ENCODE results near the gene PLXND1.
A peak's percentile ranks its signal among the peaks of the same experiment; 100 is the strongest.
"Not testable (repeated sequence)": the region's sequence is repeated elsewhere in the genome, so short reads cannot be mapped to it uniquely, and the experiment has no call there.

Gene PLXND1

DNA sequence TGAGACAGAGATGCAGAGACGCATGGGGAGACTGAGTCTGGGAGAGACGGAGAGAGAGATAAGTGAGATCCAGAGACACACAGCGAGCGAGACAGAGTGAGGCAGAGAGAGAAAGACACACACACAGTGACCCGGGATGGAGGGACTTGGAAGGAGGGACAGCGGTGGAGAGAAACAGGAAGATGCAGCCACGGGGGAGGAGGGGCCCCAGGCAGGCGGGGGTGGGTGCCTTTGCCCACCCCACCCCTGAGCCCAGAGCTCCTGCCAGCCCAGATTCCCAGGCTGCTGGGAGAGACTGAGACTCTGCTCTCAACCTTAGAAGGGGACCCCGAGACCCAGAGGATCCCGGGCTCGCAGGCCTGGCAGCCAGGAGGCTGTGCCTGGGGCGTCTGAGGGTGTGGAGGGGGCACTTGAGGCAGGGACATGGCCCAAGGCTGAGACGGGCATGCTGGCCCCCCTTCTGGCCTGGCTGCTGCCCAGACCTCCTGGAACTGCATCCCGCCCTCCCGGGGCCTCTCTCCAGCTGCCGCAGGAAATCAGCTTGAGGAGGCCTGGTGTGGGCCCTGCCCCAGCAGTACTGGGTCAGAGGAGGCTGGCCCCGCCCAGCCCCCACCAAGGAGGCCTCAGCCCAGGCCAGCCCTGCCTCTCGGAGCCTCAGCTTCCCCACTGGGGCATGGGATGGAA lies 45.4 kb downstream of the PLXND1 start:
- peak; percentile 69 for DNase-seq

DNA sequence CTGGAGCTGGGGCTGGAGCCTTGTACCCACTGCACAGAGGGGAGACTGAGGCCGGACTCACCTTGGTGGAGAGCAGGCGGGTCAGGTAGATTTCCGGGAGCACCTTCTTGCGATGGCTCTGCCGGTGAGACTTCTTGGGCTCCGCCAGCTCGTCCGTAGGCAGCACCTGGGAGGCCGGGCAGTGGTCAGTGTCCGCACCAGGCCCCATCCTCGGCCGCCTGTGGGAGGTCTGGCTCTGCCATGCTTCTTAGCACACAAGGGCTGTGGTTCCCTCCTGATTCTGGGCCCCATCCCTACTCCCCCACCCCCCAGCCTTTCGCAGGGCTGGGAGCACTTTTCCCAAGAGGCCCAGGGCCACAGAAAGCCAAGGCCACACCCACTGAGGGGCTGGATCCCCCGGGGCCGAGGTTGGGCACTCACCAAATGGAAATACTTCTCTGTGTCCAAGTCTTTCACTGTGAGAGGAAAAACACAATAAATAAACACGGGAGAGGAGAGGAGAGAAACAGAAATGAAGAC lies 46.1 kb downstream of the PLXND1 start:
- peak; percentile 70 for DNase-seq

DNA sequence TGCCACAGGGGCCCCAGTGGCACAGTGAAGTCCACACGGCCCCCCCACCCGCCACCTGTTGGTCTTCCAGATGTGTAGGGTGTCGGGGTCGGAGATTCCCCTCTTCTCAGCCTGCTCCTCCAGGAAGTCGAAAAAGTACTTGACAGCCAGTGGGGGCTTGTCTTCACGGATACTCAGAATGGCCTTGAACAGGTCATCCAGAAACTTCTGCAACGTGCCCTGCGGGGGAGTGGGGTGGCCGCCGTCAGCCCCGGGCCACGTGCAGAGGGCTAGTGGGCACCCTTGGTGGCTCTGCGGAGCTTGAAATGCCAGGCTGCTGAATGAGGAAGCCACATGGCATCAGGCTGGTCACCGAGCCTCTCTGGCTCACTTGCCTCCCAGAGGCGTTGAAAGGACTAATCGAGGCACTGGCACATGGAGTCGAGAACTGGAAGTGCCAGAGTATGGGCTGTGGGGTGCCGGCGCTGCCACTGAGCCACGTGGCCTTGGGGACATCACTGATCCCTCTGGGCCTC lies 46.9 kb downstream of the PLXND1 start:
- no peak for DNase-seq

DNA sequence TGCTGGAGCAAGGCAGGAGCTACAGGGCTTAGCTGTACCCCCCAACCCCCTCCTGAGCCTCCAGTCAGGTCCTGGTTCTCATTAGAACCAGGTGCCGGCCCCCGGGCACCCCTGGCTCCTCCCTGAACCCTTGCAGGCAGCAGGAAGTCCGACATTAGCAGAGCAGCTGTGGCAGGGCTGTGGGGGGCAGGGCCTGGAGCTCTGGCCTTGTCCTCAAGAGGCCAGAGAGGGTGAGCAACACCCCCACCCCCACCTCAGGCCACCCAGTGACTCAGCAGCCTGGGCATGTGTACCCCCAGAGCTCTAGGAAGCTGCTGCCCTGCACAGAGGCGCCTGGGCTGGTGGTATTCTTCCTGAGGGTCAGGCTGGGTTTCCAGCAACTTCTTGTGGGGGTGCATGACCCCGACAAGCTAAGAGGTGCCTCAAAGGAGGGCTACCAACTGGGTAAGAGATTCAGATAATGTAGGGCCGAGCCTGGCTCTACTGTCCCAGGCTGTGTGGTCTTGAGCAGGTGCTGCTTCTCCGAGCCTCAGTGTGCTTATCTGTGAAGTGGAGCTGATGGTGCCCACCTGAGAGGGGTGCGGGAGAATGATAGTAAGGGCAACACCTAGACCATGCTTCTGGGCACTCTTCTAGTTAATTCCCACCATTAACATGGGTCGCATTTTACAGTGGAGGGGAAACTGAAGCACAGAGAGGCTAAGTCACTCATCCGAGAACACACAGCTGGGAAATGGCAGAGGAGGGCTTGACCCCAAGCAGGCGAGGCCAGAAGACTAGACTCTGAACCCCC lies 47.5 kb downstream of the PLXND1 start:
- peak; percentile 63 for DNase-seq

DNA sequence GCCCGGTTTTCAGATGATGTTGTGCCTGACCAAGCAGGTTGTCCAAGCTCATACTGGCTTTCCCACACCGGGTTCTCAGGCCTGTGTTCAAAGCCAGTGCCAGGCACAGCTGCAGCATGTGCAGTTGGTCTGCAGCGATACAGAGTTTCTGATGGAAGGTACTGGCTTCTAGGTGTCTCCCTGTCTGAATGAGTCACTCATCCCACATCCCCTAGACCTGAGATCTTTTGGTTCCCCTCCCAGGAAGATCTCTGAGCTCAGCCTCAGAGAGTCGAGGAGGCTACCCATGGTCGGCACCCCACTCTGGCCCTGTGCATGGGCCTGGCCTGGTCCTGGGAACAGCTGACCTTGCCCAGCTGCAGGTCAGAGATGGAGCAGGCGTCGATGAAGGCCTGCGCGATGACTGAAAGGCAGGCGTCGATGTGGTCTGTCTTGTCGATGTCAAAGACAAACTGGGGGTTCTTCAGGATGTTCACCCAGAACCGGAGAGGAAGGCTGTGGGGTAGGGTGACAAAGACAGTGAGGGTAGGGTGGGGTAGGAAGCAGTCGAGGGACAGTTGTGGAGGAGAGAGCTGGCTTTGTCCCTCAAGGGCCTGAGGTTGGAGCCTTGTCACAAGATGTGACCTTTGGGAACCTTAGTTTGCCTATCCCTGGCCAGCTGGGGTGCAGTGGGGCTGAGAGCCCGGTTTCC lies 48.2 kb downstream of the PLXND1 start:
- DNase-seq: peak; percentile 15

DNA sequence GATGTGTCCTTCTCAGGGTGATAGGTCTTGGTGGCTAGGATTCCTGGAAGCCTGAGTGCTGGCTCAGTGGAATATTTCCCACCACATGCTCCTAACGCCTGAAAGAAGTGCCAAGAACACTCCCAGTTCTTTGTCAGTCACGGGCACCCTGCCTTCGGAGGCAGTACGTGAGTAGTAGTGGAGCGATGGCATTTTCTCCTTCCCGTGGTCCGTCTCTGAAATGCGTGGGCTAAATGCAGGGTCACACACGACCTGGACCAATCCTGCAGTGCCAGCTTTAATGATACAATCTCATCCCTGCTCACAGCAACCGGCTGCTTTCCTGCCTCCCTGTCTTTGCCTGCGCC lies 49.0 kb downstream of the PLXND1 start:
- no peak for DNase-seq

DNA sequence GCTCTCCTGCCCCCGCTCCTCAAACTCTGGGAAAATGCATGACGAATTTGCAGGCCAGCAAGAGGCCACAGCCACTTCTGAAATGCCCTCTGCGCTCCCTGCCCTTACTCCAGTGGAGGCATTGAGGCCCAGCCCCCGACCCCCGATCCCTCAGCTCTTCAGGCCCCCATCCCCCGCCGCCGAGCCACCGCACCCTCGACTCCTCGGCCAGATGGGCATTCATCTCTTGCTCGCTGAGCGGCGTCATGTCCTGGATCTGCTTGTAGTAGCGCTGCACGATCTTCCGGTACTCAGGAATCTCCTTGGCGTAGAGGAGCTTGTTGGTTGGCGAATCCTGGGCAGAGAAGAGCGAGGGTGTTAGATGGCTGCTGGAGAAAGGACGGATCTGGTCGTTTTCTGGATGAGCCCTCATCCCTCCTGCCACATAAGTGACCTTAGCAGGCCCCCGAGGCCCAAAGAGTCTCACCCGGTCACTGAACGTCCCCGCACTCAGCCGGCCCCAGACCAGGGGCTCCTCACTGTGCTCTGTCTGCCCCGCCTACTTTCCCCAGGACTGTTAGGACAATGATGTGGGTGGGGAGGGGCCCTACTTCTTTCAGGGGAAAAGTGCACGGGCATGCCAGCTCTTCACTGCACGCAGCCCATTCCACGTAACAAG lies 49.5 kb downstream of the PLXND1 start:
- DNase-seq: no peak

DNA sequence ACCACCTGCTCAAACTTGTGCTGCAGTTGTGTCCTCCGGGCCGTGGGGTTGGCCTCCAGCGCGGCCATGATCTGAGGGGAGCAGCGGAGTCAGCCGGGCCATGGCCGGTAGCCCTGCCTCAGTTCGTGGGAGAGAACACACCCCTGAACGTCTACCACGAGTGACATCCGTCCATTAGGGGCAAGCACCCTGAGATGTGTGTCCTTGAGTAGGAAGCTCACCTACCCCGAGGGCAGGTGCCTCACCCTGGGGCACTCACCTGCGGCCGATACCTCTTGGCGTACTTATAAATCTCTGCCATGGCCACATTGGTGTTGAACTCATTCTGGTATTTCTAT lies 50.1 kb downstream of the PLXND1 start:
- DNase-seq: no peak

DNA sequence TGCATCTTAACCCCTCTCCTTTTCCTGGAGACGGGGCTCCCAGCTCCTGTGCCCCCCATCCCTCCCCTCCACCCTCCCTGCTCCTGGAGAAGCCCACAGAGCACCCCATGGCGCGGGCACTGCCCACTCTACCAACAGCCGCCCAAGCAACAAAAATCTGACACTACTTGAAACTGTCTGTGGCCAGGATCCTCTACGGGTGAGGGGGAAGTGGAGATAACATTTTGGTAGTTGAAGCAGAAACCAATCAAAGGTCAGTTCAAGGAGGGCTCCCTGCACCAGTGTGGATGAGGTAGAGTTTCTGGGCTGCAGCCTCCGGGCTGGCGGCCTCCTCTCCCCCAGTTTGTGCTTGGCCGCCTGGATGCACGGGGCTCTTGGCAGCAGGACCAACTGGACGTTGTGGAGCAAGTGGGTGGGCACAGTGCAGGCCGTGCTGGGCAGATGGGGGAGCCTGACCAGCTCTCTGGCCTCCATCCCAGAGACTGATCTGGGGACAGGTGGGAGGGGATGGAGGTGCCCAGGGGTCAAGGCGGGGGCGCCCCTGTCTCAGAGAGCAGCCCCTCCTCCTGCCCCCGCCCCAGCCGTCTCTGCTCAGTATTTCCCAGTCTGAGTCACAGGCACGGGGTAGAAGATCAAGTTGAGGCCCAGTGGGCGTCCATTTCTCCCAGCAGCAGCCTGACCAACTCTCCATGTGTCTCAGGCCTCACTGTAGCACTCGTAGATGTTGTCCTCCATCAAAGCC lies 50.7 kb downstream of the PLXND1 start:
- DNase-seq: no peak

DNA sequence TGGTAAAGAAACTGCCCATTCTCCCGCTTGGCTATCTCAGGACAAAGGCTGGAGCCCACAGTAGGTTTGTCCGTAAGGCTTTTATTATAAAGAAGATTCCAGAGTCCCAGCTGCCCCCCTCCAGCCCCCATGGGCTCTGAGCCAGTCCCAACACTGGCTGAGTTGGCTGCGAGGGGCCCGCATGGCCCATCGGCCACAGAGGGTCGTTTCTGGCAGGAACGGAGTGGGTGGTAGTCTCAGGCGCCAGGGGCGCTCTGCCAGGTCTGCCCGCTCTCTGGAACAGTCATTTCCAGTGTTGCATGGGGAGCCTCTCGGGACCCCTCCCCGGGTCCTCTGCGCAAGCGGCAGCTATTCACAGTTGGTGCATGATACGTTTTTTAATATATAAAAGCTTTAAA lies 51.3 kb downstream of the PLXND1 start:
- DNase-seq: no peak

DNA sequence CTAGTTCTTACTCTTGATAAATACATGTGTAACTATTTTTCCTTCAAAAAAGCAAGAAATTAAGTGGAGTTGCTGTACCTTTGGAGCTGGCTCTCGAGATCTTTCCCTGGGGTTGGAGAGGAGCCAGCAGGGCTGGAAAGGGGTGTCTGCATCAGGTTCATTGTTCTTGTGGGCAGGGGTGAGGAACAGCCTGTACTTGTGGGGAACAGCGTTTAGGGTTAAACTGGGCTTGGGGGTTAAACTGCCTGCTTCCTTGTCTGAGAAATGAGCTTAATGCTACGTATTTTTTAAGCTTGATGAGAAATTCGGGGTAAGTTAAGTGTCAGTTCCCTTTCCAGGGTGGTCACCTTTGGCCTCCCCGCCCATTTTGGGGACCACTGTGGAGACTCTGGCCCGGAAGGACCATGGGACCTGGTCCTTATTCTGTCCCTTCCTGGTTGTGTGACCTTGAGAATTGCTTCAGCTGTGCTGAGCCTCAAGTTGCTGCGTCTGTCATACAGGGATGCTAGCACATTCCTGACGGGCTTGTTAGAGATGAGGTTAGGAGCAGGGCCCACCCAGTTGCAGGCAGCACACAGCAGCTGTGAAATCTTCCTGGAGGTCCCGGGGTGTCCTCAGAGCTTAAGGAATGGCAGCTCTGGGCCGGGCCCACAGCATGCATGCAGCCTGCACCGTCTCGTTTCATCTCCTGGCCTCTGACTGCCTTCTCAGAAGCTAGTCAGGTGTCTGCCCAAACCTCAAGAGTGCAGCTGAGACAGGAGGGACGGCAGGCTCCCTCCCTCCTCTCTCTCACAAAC lies 51.9 kb downstream of the PLXND1 start:
- DNase-seq: peak; percentile 28

DNA sequence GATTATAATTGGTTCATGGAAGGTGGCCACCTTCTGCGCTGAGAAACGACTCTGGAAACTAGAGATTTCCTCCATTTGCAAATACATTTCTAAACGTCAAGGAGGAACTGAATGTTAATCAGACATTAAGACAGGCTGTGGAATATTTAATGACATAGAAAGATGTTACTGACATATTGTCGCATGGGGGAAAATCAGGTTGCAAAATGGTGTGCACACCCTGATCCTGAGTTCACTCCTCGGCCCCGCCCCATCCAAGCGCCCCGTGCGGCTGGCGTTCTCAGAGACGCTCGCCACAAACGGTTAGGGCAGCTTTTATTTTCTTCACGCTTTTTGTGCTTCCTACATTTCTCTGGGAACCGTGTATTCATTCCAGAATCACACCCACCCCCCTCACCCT lies 52.8 kb downstream of the PLXND1 start:
- no peak for DNase-seq

DNA sequence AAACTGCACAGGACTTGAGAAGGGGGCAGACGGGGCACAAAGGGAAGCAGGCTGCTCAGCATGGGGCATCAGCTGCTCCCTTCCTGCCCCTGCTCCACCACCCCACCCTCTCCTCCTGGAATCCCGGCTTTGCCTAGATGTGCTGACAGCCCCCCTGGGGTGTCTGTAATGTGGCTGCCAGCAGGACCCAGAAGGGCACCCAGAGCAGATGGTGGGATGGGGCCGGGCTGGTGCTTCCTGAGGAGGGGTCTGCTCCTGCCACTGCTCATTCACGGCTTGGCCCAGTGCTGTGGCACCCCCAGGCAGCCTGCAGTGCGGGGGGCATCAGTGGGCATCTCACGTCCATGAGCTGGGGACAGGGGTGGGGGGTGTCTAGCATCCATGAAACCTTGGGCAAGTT lies 53.3 kb downstream of the PLXND1 start:
- DNase-seq: no peak

DNA sequence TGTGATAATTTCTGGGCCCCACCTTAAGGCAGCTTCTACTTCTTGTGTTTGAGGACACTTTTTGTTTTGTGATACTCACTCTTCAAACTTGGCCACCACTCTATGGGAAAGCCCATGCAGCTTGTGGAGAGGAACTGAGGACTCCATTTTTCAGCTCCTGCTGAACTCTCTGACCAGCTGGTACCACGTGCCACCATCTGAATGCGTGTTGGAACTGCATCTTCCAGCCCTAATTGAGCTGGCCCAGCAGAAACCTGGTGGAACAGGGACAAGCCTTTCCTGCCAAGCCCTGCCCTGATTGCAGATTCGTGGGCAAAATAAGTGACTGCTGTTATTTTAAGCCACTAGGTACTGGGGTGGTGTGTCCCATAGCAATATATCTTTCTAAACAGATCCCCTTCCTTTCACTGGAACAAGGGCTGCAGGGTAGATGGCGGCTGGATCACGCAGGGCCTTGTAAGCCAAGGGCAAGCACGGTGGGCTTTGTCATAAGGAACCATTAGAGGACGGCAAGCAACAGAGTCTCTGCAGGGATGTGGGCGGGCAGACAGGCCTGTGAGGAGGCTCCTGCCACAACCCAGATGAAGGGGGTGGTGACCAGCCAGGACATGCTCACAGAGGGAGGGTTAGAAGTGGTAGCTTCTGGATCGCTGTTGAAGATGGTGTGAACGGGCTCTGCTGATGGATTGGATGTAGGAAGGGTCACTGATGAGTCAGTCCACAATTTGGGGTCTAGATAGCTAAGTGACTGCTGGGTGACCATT lies 54.0 kb downstream of the PLXND1 start:
- no peak for DNase-seq

DNA sequence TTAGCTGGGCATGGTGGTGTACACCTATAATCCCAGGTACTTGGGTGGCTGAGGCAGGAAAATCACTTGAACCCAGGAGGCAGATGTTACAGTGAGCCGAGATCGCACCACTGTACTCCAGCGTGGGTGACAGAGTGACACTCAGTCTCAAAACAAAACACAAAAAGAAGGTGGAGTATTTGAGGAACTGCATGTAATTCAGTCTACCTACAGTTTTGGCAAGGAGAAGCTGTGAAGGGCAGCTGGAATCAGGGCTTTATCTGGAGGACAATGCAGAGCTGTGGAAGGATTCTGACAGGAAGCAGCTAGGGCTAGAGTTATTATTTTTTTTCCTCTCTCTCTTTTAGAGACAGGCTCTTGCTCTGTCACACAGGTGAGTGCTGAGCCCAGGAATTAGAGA lies 56.7 kb downstream of the PLXND1 start:
- no peak for DNase-seq

DNA sequence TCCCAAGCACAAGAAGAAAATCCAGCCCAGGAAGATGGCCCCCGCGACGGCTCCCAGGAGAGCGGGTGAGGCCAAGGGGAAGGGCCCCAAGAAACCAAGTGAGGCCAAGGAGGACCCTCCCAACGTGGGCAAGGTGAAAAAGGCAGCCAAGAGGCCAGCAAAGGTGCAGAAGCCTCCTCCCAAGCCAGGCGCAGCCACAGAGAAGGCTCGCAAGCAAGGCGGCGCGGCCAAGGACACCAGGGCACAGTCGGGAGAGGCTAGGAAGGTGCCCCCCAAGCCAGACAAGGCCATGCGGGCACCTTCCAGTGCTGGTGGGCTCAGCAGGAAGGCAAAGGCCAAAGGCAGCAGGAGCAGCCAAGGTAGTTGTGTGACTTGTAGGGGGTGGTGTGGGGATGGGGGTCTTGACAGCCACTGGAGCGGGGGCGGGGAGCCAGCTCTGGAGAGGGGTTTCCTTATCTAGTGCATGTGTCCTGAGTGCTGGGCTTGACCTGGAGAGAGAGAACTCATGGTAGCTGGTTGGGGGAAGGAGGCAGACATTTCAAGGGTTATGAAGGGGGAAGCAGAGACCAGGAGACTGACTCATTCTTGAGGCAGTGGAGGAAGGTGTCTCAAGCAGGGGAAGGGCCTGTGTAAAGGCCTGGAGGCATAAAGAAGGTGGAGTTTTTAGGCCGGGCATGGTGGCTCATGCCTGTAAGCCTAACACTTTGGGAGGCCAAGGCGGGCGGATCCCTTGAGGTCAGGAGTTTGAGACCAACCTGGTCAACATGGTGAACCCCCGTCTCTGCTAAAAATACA lies 57.3 kb downstream of the PLXND1 start:
- peak; percentile 65 for DNase-seq

DNA sequence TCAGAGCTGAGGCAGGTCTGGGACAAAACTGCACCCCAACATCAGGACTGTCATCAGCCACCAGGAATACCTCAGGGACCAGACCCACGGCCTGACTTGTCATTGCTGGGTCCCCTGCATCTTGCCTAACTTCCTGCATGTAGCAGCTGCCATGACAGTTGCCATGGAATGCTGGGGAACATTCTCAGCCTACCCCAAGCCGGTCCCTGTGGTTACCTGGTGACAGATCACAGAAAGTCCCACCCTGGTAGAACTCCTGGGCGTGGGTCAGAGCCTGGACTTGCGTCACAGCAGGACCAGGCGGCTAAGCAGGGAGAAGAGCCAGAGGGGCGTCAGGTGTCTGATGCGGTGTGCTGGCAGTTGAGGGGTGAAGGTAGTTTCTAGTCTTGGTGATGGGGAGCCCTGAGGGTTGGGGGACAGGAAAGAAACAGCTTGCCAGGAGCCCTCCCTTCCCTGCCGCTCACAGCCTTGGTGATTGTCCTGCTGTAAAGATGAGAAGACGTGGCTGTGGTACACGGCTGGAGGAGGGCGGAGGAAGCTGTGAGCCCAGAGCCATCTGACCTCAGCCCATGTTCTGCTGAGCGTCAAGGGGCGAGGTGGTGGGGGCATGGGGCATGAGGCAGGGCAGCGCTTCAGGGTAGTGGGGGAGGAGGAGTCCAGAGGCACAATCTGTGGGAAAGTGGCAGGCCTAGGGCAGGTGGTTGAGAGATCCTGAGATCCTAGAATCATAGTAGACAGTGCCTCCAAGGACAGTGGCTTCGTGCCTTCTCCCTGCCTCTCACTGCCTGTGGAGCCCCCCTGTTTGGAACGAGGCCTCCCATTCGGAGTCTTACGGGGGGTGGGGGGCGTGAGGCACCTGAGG lies 58.1 kb downstream of the PLXND1 start:
- no peak for DNase-seq

DNA sequence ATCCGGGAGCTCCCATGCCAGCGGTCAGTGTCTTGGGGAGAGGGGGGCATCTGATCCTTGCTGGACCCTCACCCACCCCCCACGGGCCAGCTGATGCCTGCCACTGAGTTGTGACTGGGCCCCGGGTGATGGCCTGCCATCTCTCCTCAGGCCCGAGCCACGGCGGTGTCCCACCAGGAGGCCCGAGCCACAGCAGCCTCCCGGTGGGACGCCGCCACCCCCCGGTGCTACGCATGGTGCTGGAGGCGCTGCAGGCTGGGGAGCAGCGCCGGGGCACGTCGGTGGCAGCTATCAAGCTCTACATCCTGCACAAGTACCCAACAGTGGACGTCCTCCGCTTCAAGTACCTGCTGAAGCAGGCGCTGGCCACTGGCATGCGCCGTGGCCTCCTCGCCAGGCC lies 59.2 kb downstream of the PLXND1 start:
- DNase-seq: no peak

DNA sequence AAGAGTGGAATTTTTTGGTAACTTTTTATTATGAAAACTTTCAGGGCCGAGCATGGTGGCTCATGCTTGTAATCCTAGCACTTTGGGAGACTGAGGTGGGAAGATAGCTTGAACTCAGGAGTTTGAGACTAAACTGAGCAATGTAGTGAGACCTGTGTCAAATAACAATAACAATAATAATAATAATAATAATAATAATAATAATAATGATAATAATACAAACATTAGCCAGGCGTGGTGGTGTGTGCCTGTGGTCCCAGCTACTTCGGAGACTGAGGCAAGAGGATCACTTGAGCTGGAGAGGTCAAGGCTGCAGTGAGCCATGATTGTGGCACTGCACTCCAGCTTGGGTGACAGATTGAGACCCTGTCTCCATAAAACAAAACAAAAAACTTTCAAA lies 60.5 kb downstream of the PLXND1 start:
- DNase-seq: not testable (repeated sequence)

Data from fibroblast of skin of right biceps (primary cell).